Measurements from ENCODE around the gene GSG1L2. TPM values are rescaled to one million over a fixed set of nuclear protein-coding genes. Genes with fewer than 3 reads are reported as not detected.

GSG1L2 gene
- total and polyA plus RNA-seq, 7 donors, result not detected

DNA sequence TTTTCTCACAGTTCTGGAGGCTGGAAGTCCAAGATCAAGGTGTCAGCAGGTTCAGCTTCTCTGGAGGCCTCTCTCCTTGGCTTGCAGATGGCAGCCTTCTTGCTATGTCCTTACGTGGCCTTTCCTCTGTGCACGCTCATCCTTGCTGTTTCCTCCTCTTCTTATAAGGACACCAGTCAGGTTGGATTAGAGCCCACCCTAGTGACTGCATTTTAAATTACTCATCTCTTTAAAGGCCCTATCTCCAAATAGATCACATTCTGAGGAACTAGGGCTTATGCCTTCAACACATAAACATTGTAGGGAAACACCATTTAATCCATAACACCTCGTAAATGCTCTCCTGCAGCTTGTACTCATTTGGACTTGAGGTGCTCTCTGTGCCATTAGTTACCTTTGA, 66.8 kb downstream of the GSG1L2 start:
- Histone ChIP-seq H3K9me3 (peaks cover 0 to 3% (median 0%) of the 10 kb centered on the region in 4 donors), H3K36me3 (no peaks in the 10 kb centered on the region), H3K4me3 (no peak overlapping the region), H3K27me3 (peaks cover 0 to 3% (median 0%) of the 10 kb centered on the region in 3 donors), H3K4me1 (no peaks in the 10 kb centered on the region), H3K27ac (no peak overlapping the region)
- TF ChIP-seq CTCF (IDR thresholded peaks at IDR 0.05), result no peak
- no peak for TF ChIP-seq POLR2A (IDR thresholded peaks at IDR 0.05)
- TF ChIP-seq EP300 (IDR thresholded peaks at IDR 0.05), result no peak
- TF ChIP-seq POLR2AphosphoS5 (IDR thresholded peaks at IDR 0.05), result no peak
- WGBS, 2 donors, result 83 to 86% methylated on average over 3 of the region's 3 CpGs
- intact Hi-C loops (cut with DNase I), result no loop called here
- DNase-seq, result no peak

Other genes starting within 250 kb of the GSG1L2 start
- gene STX8, start 246.3 kb downstream of the GSG1L2 start, total RNA-seq, result 100 to 1,000 TPM in 1 of 4 donors, 10 to 100 TPM in 3; 56.6 to 104 (median 83.4) TPM
- 10 to 100 TPM; 40.4 to 77.5 (median 46.2) TPM for gene STX8, start 246.3 kb downstream of the GSG1L2 start, polyA plus RNA-seq
- under 1 TPM in 1 of 4 donors, not detected in 3; 0.99 TPM for gene CFAP52, start 245.4 kb downstream of the GSG1L2 start, total RNA-seq
- under 1 TPM in 1 of 3 donors, not detected in 2; 0.03 TPM for gene CFAP52, start 245.4 kb downstream of the GSG1L2 start, polyA plus RNA-seq
- under 1 TPM in 2 of 4 donors, not detected in 2; under 0.01 to 0.16 TPM for gene USP43, start 176.6 kb downstream of the GSG1L2 start, total RNA-seq
- 1 to 10 TPM; 4.2 to 6.9 (median 4.2) TPM for gene USP43, start 176.6 kb downstream of the GSG1L2 start, polyA plus RNA-seq
- gene DHRS7C, start 30.5 kb downstream of the GSG1L2 start, total RNA-seq, result not detected
- gene DHRS7C, start 30.5 kb downstream of the GSG1L2 start, polyA plus RNA-seq, result under 1 TPM in 1 of 3 donors, not detected in 2; 0.92 TPM
- 10 to 100 TPM; 28.5 to 56.2 (median 50.8) TPM for gene GLP2R, start 3.8 kb upstream of the GSG1L2 start, total RNA-seq
- 10 to 100 TPM in 1 of 3 donors, 1 to 10 TPM in 1, under 1 TPM in 1; 0.89 to 15.0 (median 5.5) TPM for gene GLP2R, start 3.8 kb upstream of the GSG1L2 start, polyA plus RNA-seq
- gene RCVRN, start 83.2 kb upstream of the GSG1L2 start, total RNA-seq, result 1 to 10 TPM in 1 of 4 donors, under 1 TPM in 3; 0.27 to 1.2 (median 0.46) TPM
- gene RCVRN, start 83.2 kb upstream of the GSG1L2 start, polyA plus RNA-seq, result under 1 TPM in 1 of 3 donors, not detected in 2; 0.07 TPM

Data from sigmoid colon (tissue), 7 donors.